Neural cell (in vitro differentiated cells): ENCODE results near the gene ADAMTS17. TPM values are rescaled to one million over a fixed set of nuclear protein-coding genes. Genes with fewer than 3 reads are reported as not detected.

Source experiments
- H2AFZ ChIP-seq: fragments of 200-600, 300-800 bp; sonication (generic), shearing (Covaris generic); 2 replicates; pipeline ENCODE4 v1.6.0; 2014; ENCODE audit warnings: low read depth, mild to moderate bottlenecking, antibody characterized with exemption, low read length, moderate library complexity
- H3F3A ChIP-seq: fragments of 200-600 bp; shearing (Covaris generic); 2 replicates; pipeline ENCODE4 v1.6.1; 2016; ENCODE audit warnings: mild to moderate bottlenecking, moderate library complexity, mixed read lengths, antibody characterized with exemption, low read length; ENCODE audit not compliant: insufficient read depth, poor library complexity, severe bottlenecking
- H3K27ac ChIP-seq: fragments of 200-600, 300-800 bp; sonication (generic), shearing (Covaris generic); 2 replicates; pipeline ENCODE4 v1.5.1; 2014; ENCODE audit warnings: mild to moderate bottlenecking, low read length, moderate library complexity
- H3K27me3 ChIP-seq: fragments of 300-800, 200-600 bp; sonication (generic), shearing (Covaris generic); 2 replicates; pipeline ENCODE4 v1.6.0; 2014; ENCODE audit warnings: mild to moderate bottlenecking, low read depth, low read length, moderate library complexity; ENCODE audit not compliant: insufficient read depth
- H3K36me3 ChIP-seq: fragments of 300-800, 200-600 bp; sonication (generic), shearing (Covaris generic); 2 replicates; pipeline ENCODE4 v1.5.1; 2014; ENCODE audit warnings: mild to moderate bottlenecking, antibody characterized with exemption, low read length, moderate library complexity; ENCODE audit not compliant: insufficient read depth
- H3K4me2 ChIP-seq: fragments of 300-800, 200-600 bp; sonication (generic), shearing (Covaris generic); 2 replicates; pipeline ENCODE4 v1.6.0; 2014; ENCODE audit warnings: mild to moderate bottlenecking, low read length
- H3K4me3 ChIP-seq: fragments of 300-800, 200-600 bp; sonication (generic), shearing (Covaris generic); 2 replicates; pipeline ENCODE4 v1.5.1; 2014; ENCODE audit warnings: mild to moderate bottlenecking, low read length, moderate library complexity
- H3K79me2 ChIP-seq: fragments of 200-600 bp; shearing (Covaris generic); replicated peaks from 2 replicates; pipeline ENCODE4 v1.6.0; 2014; ENCODE audit warnings: mild to moderate bottlenecking, low read length, moderate library complexity; ENCODE audit not compliant: insufficient read depth
- H3K9ac ChIP-seq: fragments of 300-800, 200-600 bp; sonication (generic), shearing (Covaris generic); 2 replicates; pipeline ENCODE4 v1.6.1; 2016; ENCODE audit warnings: mild to moderate bottlenecking, low read length, mixed read lengths
- H3K9me2 ChIP-seq: fragments of 200-600 bp; shearing (Covaris generic); 2 replicates; pipeline ENCODE4 v1.6.1; 2016; ENCODE audit warnings: mild to moderate bottlenecking, low read length, mixed read lengths; ENCODE audit not compliant: insufficient read depth
- H3K9me3 ChIP-seq: fragments of 200-600, 300-800 bp; sonication (generic), shearing (Covaris generic); 2 replicates; pipeline ENCODE4 v1.6.1; 2016; ENCODE audit warnings: mild to moderate bottlenecking, mixed run types, low read length, moderate library complexity, mixed read lengths
- H4K20me1 ChIP-seq: fragments of 200-600 bp; shearing (Covaris generic); 2 replicates; pipeline ENCODE4 v1.6.1; 2016; ENCODE audit warnings: mild to moderate bottlenecking, mixed run types; ENCODE audit not compliant: insufficient read depth
- EP300 ChIP-seq: fragments of 450-650 bp; conservative IDR thresholded peaks from 2 replicates; pipeline ENCODE4 v1.6.1; 2014; ENCODE audit warnings: antibody characterized with exemption, mild to moderate bottlenecking, moderate library complexity; ENCODE audit not compliant: poor library complexity, severe bottlenecking
- EZH2 ChIP-seq: fragments of 200-600, 300-800 bp; shearing (Covaris generic), sonication (generic); IDR thresholded peaks from 2 replicates; pipeline ENCODE4 v1.6.1; 2014; ENCODE audit warnings: antibody characterized with exemption, low read length, borderline replicate concordance, mild to moderate bottlenecking; ENCODE audit not compliant: insufficient read depth, poor library complexity, severe bottlenecking
- MXI1 ChIP-seq: fragments of 450-650 bp; conservative IDR thresholded peaks from 2 replicates; pipeline ENCODE4 v1.6.1; 2014; ENCODE audit warnings: antibody characterized with exemption, mild to moderate bottlenecking; ENCODE audit not compliant: poor library complexity, severe bottlenecking
- POLR2AphosphoS5 ChIP-seq: IDR thresholded peaks from 2 replicates; pipeline ENCODE4 v1.6.1; 2012
- RAD21 ChIP-seq: fragments of 450-650 bp; conservative IDR thresholded peaks from 2 replicates; pipeline ENCODE4 v1.6.1; 2014; ENCODE audit warnings: antibody characterized with exemption, mild to moderate bottlenecking, moderate library complexity
- SMC3 ChIP-seq: fragments of 450-650 bp; conservative IDR thresholded peaks from 2 replicates; pipeline ENCODE4 v1.6.1; 2014; ENCODE audit warnings: antibody characterized with exemption, mild to moderate bottlenecking, moderate library complexity; ENCODE audit not compliant: poor library complexity
- TAF1 ChIP-seq: IDR thresholded peaks from 2 replicates; pipeline ENCODE4 v1.6.1; 2012; ENCODE audit warnings: low read depth
- polyA plus RNA-seq: library from polyadenylated mRNA; depleted of rRNA; stranded (reverse); fragments of >200 nt; gene quantifications from 2 replicates; pipeline ENCODE4 v1.2.3, GENCODE V29; 2014
- TF ChIP-seq, protein P1 (sequence below): IDR thresholded peaks from 2 replicates; pipeline ENCODE4 v1.6.1; 2012; ENCODE audit warnings: borderline replicate concordance
- TF ChIP-seq, protein P2 (sequence below): fragments of 450-650 bp; IDR thresholded peaks from 2 replicates; pipeline ENCODE4 v1.5.1; 2014; ENCODE audit warnings: antibody characterized with exemption, mild to moderate bottlenecking, moderate library complexity; ENCODE audit not compliant: poor library complexity, severe bottlenecking

Gene ADAMTS17
- polyA plus RNA-seq, 1 donor from 2014 or later = 0.04 TPM

GRCh38 chr15:100168787-100169186, 173.0 kb downstream of the ADAMTS17 start:
- Histone ChIP-seq H3K9me3 (no peaks in the 10 kb centered on the region), H3K27ac (no peak overlapping the region), H3K9me2 (no peaks in the 10 kb centered on the region), H3K36me3 (no peaks in the 10 kb centered on the region), H3K9ac (no peak overlapping the region), H3K27me3 (no peaks in the 10 kb centered on the region), H3K4me2 (no peak overlapping the region), H3F3A (no peaks in the 10 kb centered on the region), H3K79me2 (no peaks in the 10 kb centered on the region), H3K4me3 (no peak overlapping the region), H2AFZ (no peak overlapping the region), H4K20me1 (no peaks in the 10 kb centered on the region)
- TF ChIP-seq TAF1 (no peak), POLR2AphosphoS5 (no peak), EP300 (no peak), SMC3 (no peak), RAD21 (no peak), MXI1 (no peak), EZH2 (no peak)

- H3K27ac ChIP-seq = no peak overlapping the region
These were observed 173.8 kb downstream of the ADAMTS17 start for GRCh38 chr15:100167884-100168375.

More at GRCh38 chr15:100167884-100168375, 173.8 kb downstream of the ADAMTS17 start:
- Histone ChIP-seq H2AFZ (no peak overlapping the region), H3K4me3 (no peak overlapping the region), H3F3A (no peaks in the 10 kb centered on the region), H3K79me2 (no peaks in the 10 kb centered on the region), H4K20me1 (no peaks in the 10 kb centered on the region), H3K9ac (no peak overlapping the region), H3K36me3 (no peaks in the 10 kb centered on the region), H3K27me3 (no peaks in the 10 kb centered on the region), H3K9me2 (no peaks in the 10 kb centered on the region), H3K4me2 (no peak overlapping the region), H3K9me3 (no peaks in the 10 kb centered on the region)
- TF ChIP-seq, protein P1, sequence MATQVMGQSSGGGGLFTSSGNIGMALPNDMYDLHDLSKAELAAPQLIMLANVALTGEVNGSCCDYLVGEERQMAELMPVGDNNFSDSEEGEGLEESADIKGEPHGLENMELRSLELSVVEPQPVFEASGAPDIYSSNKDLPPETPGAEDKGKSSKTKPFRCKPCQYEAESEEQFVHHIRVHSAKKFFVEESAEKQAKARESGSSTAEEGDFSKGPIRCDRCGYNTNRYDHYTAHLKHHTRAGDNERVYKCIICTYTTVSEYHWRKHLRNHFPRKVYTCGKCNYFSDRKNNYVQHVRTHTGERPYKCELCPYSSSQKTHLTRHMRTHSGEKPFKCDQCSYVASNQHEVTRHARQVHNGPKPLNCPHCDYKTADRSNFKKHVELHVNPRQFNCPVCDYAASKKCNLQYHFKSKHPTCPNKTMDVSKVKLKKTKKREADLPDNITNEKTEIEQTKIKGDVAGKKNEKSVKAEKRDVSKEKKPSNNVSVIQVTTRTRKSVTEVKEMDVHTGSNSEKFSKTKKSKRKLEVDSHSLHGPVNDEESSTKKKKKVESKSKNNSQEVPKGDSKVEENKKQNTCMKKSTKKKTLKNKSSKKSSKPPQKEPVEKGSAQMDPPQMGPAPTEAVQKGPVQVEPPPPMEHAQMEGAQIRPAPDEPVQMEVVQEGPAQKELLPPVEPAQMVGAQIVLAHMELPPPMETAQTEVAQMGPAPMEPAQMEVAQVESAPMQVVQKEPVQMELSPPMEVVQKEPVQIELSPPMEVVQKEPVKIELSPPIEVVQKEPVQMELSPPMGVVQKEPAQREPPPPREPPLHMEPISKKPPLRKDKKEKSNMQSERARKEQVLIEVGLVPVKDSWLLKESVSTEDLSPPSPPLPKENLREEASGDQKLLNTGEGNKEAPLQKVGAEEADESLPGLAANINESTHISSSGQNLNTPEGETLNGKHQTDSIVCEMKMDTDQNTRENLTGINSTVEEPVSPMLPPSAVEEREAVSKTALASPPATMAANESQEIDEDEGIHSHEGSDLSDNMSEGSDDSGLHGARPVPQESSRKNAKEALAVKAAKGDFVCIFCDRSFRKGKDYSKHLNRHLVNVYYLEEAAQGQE = no peak
- TF ChIP-seq RAD21 (no peak), SMC3 (no peak), TAF1 (no peak), EP300 (no peak), POLR2AphosphoS5 (no peak), EZH2 (no peak), MXI1 (no peak)
- TF ChIP-seq, protein P2, sequence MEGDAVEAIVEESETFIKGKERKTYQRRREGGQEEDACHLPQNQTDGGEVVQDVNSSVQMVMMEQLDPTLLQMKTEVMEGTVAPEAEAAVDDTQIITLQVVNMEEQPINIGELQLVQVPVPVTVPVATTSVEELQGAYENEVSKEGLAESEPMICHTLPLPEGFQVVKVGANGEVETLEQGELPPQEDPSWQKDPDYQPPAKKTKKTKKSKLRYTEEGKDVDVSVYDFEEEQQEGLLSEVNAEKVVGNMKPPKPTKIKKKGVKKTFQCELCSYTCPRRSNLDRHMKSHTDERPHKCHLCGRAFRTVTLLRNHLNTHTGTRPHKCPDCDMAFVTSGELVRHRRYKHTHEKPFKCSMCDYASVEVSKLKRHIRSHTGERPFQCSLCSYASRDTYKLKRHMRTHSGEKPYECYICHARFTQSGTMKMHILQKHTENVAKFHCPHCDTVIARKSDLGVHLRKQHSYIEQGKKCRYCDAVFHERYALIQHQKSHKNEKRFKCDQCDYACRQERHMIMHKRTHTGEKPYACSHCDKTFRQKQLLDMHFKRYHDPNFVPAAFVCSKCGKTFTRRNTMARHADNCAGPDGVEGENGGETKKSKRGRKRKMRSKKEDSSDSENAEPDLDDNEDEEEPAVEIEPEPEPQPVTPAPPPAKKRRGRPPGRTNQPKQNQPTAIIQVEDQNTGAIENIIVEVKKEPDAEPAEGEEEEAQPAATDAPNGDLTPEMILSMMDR = no peak
